Inflammatory macrophage treated with lipopolysaccharide for 1 hour (primary cell): Measurements from ENCODE around the gene DAP.
"Not testable (repeated sequence)": the region's sequence is repeated elsewhere in the genome, so short reads cannot be mapped to it uniquely, and the experiment has no call there.

Source experiments
- DNase-seq, 2 donors: peaks; one replicate each; pipeline ENCODE4 v3.0.0-alpha.2; 2020 to 2022

The DAP gene, protein sequence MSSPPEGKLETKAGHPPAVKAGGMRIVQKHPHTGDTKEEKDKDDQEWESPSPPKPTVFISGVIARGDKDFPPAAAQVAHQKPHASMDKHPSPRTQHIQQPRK

DNA sequence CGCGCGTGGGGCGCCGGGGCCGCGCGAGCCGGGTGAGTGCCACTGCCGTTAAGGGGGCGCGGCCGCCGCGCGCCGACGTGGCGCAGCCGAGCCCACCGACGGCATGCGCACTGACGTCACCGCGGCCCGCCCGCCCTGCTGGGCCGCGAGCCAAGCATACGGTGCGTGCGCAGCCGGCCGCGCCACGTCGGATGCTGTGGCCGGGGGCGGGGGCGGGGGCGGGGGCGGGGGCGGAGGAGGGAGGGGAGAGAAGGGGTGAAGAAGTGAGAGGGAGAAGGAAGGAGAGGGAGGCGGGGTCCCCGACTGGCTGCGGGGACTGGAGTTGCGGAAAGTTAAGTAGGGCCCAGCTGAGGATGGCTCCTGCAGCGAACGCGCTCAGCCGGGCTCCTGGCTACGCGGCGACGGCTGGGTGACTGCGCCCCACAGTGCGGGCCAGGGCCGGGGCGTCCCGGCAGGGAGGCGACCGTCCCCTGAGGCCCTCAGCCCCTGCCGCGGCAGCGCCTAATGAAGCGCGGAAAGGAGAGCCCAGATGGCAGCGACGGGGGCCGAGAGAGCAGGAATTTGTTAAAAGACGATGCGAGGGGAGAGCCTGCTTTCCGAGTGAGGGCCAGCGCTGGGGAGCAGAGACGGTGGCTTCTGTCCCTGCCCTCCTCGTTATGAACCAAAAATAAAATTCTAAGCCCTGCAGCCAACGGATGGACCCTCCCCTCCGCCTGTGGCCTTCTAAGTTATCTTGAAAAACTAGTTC lies at the start of gene DAP:
Gene DAP, minus strand, starts transcription at position 50 of the 748 bp plus-strand sequence. CDS start 166 bp downstream, outside the sequence.
- DNase-seq: peak; percentile 73 to 85

DNA sequence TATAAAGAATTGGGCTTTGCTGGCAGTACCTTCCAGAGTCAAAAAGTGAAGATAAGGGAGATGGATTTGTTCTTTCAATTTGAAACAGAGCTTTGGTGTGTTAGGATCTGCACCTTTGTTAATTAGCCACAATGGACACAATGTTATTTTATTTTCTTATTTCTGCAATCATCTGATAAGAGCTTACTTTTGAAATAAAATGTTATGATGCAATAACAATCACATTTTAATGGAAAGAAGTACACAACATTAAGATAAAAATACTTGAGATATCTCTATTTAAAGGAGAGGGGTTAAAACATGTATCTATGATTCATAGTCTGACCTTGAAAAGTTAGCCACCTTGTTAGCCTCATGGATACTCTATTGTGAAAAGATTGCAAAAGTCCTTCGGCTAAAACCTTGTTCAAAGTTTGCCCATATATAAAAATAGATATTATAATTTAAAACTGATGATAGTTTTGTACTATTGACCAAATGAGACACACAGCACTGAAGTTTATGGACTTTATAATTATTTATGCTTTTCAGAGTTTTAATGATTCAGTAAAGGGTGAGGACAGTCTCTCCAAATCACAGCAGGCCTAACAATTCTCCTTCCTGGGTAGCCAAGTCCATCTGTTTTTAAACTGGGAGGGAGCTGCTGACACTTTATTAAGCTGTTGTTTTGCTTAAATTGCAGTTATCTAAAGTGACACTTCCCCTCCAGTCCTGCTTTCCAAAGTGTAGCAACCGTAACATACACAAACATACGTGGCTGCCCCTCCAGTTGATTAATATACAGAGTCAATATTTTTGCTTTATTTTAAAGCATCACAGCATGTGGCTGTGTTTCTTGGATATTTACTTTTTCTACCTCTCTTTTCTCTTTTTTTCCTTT lies 47.6 kb upstream of the DAP start:
- peak in 1 of 2 donors; percentile 19 for DNase-seq

DNA sequence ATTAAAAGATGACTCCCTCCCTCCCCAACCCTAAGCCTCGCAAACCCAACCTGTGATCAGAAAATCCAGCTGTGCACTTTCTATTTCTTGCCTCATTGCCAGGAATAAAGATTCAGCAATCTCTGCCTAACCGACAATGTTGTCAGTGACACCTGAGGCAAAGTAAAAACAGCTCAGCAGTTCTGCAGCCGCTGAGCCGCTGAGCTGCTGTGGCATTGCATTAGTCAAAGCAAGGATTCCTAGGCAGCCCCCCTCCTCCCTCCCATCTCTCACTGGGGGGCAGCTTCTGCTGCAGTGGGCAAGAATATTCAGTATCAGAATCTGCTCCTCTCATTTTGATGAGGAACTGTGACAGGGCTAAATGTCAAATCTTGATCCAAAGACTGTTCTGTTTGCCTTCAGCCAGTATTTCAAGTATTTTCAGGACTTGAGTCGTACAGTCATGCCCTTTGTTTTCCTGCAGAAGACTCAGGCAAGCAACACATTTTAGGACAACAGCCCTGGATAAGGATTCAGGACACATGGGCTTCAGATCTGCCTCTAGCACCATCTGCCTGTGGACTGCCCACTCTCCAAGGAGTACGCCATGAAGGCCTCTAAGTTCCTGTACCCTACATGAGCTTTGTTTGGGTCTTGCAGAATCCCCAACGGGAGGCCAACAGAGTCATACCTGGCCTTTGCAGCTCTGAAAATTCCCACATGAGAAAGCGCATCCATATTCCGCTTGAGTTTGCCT lies 41.1 kb upstream of the DAP start:
- no peak for DNase-seq

DNA sequence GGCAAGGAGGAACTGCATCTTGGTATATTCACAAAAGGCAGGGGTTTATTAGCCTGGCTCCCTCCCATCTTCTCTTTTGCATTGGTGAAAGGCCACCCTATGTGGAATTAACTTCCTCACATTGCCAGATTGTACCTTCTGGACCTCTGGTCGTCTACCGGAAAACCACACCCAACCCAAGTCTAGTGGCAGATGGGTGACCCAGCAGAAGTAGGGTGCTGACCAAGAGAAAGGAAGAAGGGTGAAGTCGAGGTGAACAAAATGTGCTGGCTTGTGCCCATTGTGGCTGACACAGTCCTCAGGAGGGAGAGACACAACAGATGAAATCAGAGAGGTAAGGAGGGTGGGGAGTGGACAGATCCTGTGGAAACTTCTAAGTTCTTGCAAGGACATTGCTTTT lies 39.8 kb upstream of the DAP start:
- DNase-seq: no peak

DNA sequence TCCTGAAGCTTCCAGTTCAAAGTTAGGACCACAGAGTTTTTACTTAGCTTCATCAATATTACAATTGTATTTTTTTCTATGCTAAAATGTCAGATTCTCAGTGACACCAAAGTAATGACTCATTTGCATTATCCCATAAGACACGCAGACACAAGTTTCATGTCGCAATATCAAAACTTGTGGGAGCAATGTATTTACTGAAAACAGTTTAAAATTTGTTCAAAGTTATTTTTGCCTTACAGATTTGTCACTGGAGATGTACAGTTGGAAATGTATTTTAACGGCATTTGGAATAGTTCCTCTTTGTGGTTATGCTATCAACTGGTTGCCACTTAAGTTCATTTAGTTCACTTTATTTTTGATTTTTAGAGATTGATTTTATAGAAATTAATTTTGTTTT lies 36.2 kb upstream of the DAP start:
- peak; percentile 64 to 68 for DNase-seq

DNA sequence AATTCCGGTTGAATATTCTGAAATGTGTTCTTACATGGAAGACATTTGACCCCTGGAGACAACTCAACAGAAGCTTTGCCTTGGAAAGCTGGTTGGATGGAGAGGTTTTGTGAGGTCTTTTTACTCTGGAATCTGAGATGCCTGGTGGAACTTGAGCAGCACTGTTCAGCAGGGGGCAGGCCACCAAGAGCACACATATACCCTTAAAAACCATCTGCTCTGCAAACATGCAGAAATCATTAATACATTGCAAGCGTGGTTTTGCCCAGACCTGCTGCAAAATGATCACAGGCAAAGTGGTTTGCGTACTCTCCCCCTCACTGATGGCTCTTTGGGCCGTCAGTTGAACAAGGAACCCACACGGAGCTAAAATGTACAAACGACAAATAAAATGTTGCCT lies 32.8 kb upstream of the DAP start:
- DNase-seq: no peak

DNA sequence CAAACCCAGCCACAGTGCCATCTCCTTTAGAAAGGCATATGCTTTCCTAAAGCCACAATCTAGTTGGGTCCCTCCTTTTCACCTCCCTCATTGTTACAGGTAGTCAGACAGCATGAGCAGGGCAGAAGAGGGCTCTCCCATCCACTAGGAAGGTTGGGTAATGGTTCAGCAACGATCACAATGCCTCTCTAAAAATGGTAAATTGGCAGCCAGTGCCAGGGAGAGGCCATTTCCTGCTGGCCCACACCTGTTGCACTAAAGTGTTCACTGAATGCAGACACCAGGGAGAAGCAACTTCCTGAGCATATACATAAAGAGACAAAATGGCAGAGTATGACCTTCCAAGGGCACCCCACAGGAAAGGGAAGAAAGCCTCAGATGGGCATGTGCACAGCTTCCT lies 31.3 kb upstream of the DAP start:
- DNase-seq: no peak

DNA sequence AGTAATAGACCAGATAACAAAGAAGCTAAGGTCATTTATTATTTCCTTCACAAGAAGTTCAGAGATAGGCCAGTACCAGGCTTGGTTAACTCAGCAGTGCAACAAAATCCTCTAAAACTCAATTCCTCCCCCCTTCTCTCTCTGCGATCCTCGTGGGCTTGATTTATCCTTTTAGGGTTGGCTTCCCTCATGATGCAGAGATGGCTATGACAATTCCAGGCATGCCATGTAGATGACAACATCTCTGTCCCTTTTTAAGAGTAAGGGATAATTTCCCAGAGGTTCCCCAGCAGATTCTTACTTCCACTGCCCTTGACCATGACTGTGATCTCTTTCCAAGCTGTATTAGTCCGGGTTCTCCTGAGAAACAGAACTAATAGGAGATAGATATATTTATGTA lies 28.7 kb upstream of the DAP start:
- DNase-seq: no peak

DNA sequence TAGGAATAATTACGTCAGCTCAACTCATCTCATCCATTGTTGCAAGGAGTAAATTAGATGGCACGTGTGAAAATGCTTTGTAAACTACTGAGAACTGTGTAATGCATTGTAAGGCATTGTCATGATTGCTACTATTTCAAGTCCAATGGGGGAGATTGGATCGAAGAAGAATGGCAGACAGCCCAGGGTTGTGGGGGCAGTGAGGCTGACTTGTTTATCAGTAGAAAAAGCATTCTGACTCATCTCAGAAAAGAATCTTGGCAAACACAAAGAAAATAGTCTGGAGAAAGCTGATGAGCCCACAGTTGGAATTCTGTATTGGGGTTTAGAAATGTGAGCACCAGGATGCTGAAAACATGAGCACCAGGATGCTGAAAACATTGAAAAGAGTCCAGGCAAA lies 28.0 kb upstream of the DAP start:
- DNase-seq: no peak

DNA sequence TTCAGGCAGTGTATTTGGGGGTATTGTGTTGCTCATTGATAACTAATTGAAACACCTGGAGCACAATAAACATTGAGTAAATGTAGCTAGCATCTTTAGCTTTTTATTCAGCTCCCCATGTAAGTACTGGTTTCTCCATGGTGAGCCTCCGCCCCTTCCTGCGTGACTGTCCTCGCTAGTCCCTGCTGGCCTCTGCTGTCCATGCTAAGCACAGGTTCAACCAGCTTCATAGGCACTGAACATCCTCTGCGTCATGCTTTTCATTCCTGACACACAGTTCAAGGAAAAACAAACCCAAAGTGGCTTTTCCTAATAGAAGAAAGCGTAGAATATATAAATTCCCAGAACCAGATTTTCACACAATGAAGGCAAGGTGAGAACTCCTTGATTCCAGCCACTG lies 27.3 kb upstream of the DAP start:
- no peak for DNase-seq

DNA sequence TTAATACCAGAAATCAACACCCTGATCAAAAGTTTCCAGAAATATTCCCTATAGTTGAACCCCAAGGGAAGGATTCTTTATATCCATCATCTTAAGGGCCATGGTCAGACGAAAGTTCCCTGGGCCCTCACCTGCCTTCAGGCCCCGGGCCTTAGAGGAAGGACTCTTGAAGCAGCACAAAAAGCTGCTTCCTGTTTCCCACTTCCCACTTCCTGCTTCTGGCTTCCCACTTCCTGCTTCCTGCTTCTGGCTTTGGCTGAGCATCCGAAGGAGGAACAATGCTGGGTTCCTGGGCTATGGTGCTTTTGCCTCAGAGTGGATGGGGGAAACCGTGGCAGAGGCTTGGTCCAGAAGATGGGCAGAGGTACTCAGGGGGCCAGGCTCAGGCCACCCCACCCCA lies 25.8 kb upstream of the DAP start:
- DNase-seq: no peak

DNA sequence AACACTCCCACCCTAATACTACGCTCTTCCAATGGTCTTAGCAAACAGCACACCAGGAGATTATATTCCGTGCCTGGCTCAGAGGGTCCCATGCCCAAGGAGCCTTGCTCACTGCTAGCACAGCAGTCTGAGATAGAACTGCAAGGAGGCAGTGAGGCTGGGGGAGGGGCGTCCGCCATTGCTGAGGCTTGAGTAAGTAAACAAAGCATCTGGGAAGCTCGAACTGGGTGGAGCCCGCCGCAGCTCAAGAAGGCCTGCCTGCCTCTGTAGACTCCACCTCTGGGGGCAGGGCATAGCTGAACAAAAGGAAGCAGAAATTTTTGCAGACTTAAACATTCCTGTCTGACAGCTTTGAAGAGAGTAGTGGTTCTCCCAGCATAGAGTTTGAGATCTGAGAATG lies 19.2 kb upstream of the DAP start:
- DNase-seq: not testable (repeated sequence)

DNA sequence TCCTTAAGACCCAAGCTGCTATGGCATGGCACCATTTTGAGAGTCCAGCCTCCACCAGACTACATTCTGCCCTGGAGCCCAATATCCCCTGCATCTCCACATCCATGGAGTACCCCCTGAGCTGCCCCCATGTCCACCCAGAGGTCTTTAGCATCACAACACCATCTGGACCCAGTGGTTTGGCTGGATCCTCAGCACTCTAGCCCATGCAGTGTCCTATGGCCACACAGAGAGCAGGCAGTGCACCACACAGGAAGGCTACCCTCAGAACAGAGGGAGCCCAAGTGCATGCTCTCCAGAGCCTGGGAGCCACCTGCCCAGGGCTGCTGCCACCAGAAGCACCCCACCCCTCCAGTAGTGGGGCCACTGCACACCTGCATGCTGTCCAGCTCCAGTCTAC lies 18.6 kb upstream of the DAP start:
- no peak for DNase-seq

DNA sequence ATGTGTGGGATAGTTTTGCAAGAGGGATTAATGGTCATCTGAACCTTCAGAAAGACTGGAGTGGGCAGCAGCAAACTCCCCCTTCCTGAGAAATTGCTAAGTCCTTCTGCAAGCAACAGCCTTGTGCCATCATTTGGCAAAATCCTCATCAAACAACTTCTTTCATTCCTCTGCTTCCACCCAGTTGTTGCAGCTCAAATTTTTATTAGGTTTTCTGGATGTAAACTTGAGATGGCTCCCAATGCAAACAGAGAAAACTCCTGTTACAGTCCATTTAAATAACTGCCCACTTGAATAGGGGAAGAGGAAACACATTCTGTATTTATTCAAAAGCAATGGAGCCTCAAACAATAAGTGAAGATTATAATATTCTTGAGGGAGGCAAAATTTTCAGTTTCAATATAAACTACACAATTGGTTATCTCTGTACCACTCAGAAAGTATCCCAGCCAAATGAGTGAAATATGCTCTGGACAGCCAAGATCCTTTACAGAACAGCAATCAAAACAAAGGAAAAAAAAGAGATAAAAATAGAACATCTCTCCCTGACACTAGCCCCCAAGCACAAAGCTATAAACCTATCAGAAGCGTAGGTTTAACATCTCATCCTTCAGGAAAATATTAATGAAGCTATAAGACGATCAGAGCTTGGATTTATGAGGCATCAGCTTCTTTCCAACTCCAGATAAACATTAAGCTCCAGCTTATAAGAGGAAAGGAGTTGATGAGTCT lies 17.3 kb upstream of the DAP start:
- peak in 1 of 2 donors; percentile 14 for DNase-seq

DNA sequence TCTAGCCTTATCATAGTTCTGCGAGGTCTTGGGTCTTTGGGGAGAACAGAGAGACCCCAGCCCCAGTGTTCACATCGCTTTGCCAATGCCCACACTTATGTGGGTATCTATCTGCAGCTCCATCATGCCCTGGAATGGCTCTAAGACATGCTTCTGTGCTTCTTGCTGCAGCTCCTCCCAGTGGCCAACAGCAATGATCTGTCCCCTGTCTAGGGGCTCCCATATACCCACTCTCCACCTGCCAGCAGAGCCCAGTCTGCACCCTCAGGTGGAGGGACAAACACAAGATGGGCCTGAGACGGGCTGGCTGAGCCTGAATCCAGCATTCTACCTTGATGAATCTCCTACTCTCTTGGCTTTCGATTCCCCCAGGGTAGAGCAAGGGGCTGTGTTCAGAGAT lies 14.6 kb upstream of the DAP start:
- no peak for DNase-seq

DNA sequence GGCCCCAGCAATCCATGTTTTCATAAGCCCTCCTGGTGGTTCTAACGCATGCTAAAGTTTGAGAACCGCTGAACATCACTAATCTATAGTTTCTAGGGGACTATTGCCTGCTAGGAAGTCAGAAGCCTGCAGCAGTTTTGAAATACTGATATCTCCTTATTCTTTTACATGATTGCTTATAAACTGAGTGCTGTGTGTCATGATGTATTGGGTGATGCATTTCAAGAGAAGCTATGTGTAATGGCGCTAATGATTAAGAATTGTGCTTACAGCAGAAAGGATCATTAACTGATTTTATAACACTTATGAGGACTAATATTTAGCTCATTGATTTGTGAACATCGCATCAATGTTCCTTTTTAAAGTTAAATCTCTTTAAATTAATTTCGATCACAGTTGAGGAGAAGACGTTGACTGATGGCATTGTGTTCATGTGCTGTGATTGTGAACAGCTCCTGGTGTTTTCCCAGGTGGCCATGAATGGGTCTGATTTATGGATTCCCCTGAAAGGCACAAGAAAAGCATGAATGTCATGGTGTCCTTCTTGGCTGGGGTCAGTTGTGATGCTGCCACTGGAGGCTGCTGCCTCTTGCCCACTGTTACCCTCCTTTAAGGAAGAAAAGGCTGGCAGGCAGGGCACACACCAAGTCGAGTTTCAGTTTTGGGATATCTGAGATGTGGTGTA lies 12.0 kb upstream of the DAP start:
- DNase-seq: no peak

DNA sequence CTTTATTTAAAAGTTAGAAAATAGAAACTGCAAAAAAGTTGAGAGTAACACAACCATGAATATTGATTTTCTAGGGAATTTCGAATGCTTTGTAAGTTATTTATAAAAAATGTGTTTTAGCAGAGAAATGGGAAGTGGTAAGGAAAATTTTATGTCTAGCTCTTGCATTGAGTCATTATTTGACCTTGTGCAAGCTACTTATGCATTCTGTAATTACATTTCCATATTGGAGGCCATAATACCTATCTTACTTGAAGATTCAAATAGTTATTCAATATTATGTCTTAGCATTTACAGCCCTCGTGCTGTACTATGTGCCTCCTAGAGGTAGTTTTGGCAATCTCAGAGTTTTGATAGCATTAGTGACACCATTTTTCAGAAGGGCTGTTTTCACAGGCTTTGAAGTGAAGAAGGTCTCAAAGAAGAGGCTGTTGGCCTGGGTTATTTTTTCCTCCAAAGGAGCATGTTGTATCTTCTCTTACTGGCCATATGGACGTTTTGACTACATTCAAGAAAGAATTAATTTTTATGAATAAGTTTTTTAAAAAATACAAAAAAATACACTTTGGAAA lies 7.4 kb upstream of the DAP start:
- peak; percentile 44 to 53 for DNase-seq

DNA sequence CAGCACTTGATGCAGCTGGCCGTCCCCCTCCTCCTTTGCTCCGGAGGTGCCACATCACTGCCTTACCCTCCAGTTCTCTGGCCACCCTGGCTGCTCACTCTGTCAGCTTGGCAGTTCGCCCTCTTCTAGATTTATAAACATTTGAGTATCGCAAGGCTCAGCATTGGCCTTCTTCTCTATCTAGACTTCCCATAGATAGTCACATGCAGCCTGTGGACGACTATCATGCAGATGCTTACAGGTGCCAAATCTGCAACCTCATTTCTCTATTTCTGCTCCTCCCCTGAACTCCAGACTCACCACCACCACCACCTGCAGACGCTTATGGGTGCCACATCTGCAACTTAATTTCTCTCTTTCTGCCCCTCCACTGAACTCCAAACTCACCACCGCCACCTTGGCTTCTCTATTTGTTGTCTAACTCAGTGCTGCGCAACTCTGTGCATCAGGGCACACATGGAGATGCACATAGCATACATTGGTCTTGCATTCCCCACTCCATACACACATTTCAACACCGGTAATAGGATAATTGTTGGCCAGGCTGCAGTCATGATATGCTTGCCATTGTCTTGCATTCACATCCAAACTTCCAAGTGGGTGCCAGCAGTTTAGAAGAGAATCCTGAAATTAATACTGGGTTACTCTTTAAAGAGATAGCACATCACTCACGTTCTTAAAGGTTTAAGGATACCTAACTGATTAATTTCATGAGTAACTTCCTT lies 1.9 kb upstream of the DAP start:
- DNase-seq: no peak

DNA sequence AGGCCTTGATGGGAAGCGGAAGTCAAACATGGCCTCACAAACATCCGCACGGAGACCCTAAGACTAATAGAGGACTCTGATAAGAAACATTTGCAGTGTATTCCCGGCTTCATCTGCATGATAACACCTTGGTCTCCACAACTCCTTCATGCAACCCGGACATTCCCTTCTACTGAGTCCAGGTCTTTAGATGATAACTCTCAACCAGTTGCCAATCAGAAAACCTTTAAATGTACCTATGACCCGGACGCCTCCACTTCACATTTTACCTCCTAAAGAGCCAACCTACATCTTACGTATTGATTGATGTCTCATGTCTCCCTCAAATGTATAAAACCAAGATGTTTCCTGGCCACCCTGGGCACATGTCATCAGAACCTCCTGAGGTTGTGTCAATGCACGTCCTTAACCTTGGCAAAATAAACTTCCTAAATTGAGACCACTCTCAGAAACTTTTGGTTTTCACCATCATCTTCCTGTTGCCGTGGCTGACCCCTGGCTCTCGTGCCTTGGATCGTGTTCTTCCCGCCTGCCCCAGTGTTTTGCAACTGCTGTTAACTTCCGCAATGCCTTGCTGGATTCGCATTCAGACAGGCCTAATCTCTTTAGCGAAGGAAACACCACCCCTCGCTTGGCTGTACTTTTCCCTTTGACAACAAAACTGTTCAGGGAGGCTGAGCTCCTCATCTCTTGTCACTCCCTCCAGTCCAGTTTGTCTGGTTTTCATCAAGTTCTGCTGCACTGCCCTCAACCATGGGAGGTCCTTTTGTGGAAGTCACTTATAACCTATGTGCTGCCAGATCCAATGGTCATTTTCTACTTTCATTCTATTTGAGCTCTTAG lies 1.1 kb upstream of the DAP start:
- peak; percentile 80 to 84 for DNase-seq

DNA sequence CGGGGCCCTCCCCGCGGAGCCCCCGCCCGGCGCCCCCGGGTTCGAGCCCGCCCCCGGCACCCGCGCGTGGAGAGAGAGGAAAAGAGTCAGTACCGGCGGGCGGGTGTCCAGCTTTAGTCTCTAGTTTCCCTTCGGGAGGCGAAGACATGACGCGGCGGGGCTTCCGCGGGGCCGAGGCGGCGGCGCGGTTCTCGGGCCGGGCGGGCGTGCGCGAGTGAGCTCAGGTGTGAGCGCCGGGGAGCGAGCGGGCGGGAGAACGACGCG lies 181 bp downstream of the DAP start:
- DNase-seq: no peak
